ENCODE data around the gene PIGU.

- no peak for TF ChIP-seq CTCF (IDR thresholded peaks at IDR 0.05)
- no peak for TF ChIP-seq EP300 (IDR thresholded peaks at IDR 0.05)
- TF ChIP-seq POLR2AphosphoS5 (IDR thresholded peaks at IDR 0.05): no peak
- TF ChIP-seq POLR2A (IDR thresholded peaks at IDR 0.05): no peak
Observed at GRCh38 chr20:34663213-34663943, 13.5 kb downstream of the PIGU start.
